D721Med (cell line): Measurements from ENCODE around the gene NT5C2.

ENCODE experiments used
- DNase-seq: peaks from one replicate; pipeline ENCODE4 v3.0.0; 2011; ENCODE audit warnings: low spot score; ENCODE audit not compliant: insufficient read length
- FAIRE-seq: peaks from 2 replicates; lab custom pipeline; 2011; peaks lifted over from hg19 to GRCh38; lab: Jason Lieb, UNC
- CTCF ChIP-seq: IDR thresholded peaks from 2 replicates; pipeline ENCODE4 v1.5.1; 2012; ENCODE audit warnings: mild to moderate bottlenecking, control low read depth; ENCODE audit not compliant: insufficient read depth; ENCODE audit errors: missing control alignments

NT5C2 gene

GRCh38 chr10:103049237-103049636 lies 143.8 kb downstream of the NT5C2 start:
- DNase-seq (no peak), FAIRE-seq (no peak)
- TF ChIP-seq CTCF = no peak

- no peak for TF ChIP-seq CTCF
- FAIRE-seq = no peak
- DNase-seq = no peak
Measured at GRCh38 chr10:103047381-103047780, 145.7 kb downstream of the NT5C2 start.

DNA sequence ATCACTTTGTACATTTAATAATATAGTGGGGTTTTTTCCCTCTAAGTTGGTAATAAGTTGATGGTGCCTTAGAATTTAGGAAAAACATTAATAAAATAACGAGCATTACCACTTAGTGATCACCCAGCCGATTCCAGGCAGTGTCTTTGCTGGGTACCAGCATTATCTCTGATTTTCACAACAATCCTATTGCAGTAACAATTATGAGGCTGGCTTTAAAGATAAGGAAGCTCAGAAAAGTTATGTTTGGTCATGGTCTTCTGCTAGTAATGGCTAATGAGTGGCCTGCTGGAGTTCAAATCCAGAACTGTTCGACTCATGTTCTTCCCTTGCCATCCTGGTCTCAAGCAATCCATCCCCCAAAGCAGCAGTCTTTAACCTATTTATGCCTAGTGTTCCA lies 147.1 kb downstream of the NT5C2 start:
- no peak for DNase-seq
- no peak for TF ChIP-seq CTCF
- no peak for FAIRE-seq

- DNase-seq (no peak), FAIRE-seq (no peak)
- TF ChIP-seq CTCF = no peak
Measured at GRCh38 chr10:103044942-103045489, 148.1 kb downstream of the NT5C2 start.

DNA sequence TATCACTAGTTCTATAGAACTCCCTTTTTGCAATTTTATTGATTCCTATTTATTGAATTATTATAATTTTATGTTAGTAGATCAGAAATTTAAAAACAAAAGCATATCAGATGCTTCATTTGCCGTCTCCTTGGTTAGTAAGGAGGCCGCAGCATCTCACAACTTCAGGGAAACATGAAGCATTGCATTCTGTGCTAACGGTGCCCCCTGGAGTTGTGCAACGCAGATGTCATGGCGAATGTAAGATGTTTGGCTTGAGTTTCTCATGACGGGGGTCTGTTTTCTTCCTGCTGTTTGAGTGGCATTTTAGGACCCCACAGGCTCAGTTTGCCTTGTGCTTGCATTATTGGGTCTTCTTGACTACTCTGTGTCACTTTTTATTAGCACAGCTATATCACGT lies 150.2 kb downstream of the NT5C2 start:
- peak; percentile 3 for TF ChIP-seq CTCF
- FAIRE-seq = no peak
- no peak for DNase-seq

DNA sequence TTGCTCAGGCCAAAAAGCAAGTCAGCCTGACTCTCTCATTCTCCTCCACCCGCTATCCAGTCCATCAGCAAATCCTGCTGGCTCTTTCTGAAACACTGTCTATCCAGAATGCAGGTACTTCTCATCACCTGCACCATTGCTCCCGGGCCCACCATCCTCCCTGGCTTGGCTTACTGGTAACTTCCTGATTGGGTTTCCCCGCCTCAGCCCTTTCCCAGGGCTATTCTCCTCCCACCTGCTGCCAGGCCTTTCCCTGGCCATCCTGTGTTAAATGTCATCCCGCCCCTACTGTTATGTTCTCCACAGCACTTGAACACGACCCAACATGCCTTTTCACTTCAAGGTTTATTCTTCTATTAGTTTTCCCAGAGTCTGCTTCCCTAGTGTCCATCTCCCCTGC lies 150.9 kb downstream of the NT5C2 start:
- DNase-seq (no peak), FAIRE-seq (no peak)
- no peak for TF ChIP-seq CTCF

- DNase-seq (no peak), FAIRE-seq (no peak)
- TF ChIP-seq CTCF = no peak
Measured at GRCh38 chr10:103041391-103041790, 151.7 kb downstream of the NT5C2 start.
